NCI-H460 (cell line): ENCODE results near the gene SIGLEC10. TPM values are rescaled to one million over a fixed set of nuclear protein-coding genes. Genes with fewer than 3 reads are reported as not detected.

Source experiments
- DNase-seq: peaks from one replicate; pipeline ENCODE4 v3.0.0-alpha.2; 2016; ENCODE audit warnings: low read depth; ENCODE audit errors: extremely low read depth
- small RNA-seq, 2 experiments: library from RNA; depleted of rRNA; stranded (forward); fragments of <200 nt; gene quantifications; one replicate each; pipeline ENCODE3, GENCODE V24; 2014
- total RNA-seq: library from RNA; depleted of rRNA; stranded (reverse); fragments of >200 nt; shearing (Covaris generic); gene quantifications from 2 replicates; pipeline ENCODE4 v1.2.3, GENCODE V29; 2014; rRNA removed

Gene SIGLEC10
- total RNA-seq, 1 experiment from 2014 or later = not detected

GRCh38 chr19:51366389-51367254, 50.8 kb downstream of the SIGLEC10 start:
- DNase-seq = peak; percentile 97

GRCh38 chr19:51365965-51366388, 51.5 kb downstream of the SIGLEC10 start, which contains the start of gene ETFB:
ETFB (minus strand) TSS chr19:51366388; CDS start chr19:51366326, 62 bp downstream.
- DNase-seq = no peak

- no peak for DNase-seq
These were observed 52.1 kb downstream of the SIGLEC10 start for GRCh38 chr19:51365211-51365964.

- peak; percentile 21 for DNase-seq
These were observed 53.0 kb downstream of the SIGLEC10 start for GRCh38 chr19:51364200-51365106.

GRCh38 chr19:51361239-51361638, 56.2 kb downstream of the SIGLEC10 start:
- no peak for DNase-seq

Small RNAs within 50 kb of the gene (small RNA-seq; reads per million reads assigned to genes)
- gene AC020914.5 = 0 reads per million in 2 experiments

Other genes starting within 250 kb of the SIGLEC10 start
- 0.22 TPM in 1 of 2 replicates, not detected in the other for gene CD33, start 192.6 kb downstream of the SIGLEC10 start, total RNA-seq
- not detected in 2 replicates for gene SIGLECL1, start 166.6 kb downstream of the SIGLEC10 start, total RNA-seq
- gene IGLON5, start 106.0 kb downstream of the SIGLEC10 start, total RNA-seq = 0.66 TPM in 1 of 2 replicates, not detected in the other
- 1.2 and 1.6 TPM in 2 replicates for gene VSIG10L, start 75.5 kb downstream of the SIGLEC10 start, total RNA-seq
- 77.3 and 88.4 TPM in 2 replicates for gene ETFB, start 51.3 kb downstream of the SIGLEC10 start, total RNA-seq
- gene CLDND2, start 48.6 kb downstream of the SIGLEC10 start, total RNA-seq = 0.27 and 1.2 TPM in 2 replicates
- gene NKG7, start 45.0 kb downstream of the SIGLEC10 start, total RNA-seq = not detected in 2 replicates
- gene LIM2, start 29.7 kb downstream of the SIGLEC10 start, total RNA-seq = not detected in 2 replicates
- not detected in 2 replicates for gene C19orf84, start 27.1 kb downstream of the SIGLEC10 start, total RNA-seq
- gene SIGLEC8, start 40.8 kb upstream of the SIGLEC10 start, total RNA-seq = not detected in 2 replicates
- not detected in 2 replicates for gene CEACAM18, start 60.9 kb upstream of the SIGLEC10 start, total RNA-seq
- gene SIGLEC12, start 84.2 kb upstream of the SIGLEC10 start, total RNA-seq = not detected in 2 replicates
- not detected in 2 replicates for gene SIGLEC6, start 114.0 kb upstream of the SIGLEC10 start, total RNA-seq
- gene ZNF175, start 153.6 kb upstream of the SIGLEC10 start, total RNA-seq = 2.9 and 3.4 TPM in 2 replicates
- gene SIGLEC5, start 212.8 kb upstream of the SIGLEC10 start, total RNA-seq = not detected in 2 replicates
- not detected in 2 replicates for gene SIGLEC14, start 229.2 kb upstream of the SIGLEC10 start, total RNA-seq